NT2/D1 (cell line): ENCODE results near the gene ADARB2.

Experiments used
- SUZ12 ChIP-seq: IDR thresholded peaks from 2 replicates; pipeline ENCODE4 v1.6.1; 2011; ENCODE audit not compliant: insufficient read length, insufficient read depth; ENCODE audit errors: extremely low read depth
- YY1 ChIP-seq: IDR thresholded peaks from 2 replicates; pipeline ENCODE4 v1.6.1; 2011; ENCODE audit not compliant: insufficient read length, insufficient read depth
- ZNF274 ChIP-seq: IDR thresholded peaks from 2 replicates; pipeline ENCODE4 v1.6.1; 2011; ENCODE audit warnings: mild to moderate bottlenecking, low read depth, low read length

DNA sequence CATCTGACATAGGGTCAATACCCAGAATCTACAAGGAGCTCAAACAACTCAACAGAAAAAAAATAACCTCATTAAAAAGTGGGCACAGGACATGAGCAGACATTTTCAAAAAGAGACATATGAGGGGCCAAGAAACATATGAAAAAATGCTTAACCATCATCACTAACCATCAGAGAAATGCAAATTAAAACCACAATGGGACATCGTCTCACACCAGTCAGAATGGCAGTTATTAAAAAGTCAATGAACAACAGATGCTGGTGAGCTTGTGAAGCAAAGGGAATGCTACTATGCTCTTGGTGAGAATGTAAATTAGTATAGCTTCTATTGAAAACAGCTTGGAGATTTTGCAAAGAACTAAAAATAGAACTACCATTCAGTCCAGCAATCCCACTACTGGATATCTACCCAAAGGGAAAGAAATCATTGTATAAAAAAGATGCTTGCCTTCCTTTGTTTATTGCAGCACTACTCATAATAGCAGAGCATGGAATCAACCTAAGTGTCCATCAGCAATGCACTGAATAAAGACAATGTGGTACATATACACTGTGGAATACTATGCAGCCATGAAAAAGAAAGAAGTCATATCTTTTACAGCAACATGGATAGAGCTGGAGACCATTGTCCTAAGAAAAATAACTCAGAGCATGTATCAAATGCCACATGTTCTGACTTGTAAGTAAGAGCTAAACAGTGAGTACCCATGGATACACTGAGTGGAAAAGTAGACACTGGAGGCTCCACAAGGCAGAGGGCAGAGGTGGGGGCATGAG lies 139.8 kb downstream of the ADARB2 start:
- TF ChIP-seq YY1 (no peak), SUZ12 (no peak), ZNF274 (no peak)
